H1 (cell line): ENCODE results near the gene SLC9A4. TPM values are rescaled to one million over a fixed set of nuclear protein-coding genes. Genes with fewer than 3 reads are reported as not detected.

Source experiments
- BRCA1 ChIP-seq: IDR thresholded peaks from 2 replicates; pipeline ENCODE4 v1.6.1; 2012; ENCODE audit warnings: low read depth, low read length, improper control_type of control experiment
- CHD2 ChIP-seq: IDR thresholded peaks from 2 replicates; pipeline ENCODE4 v1.6.1; 2012; ENCODE audit warnings: low read length, improper control_type of control experiment
- CHD7 ChIP-seq: fragments of 300-600 bp; sonication (generic); IDR thresholded peaks from 2 replicates; pipeline ENCODE4 v1.7.1; 2012; ENCODE audit warnings: low read length, moderate library complexity, mild to moderate bottlenecking, inconsistent platforms; ENCODE audit not compliant: insufficient replicate concordance
- MAX ChIP-seq: IDR thresholded peaks from 2 replicates; pipeline ENCODE4 v1.6.1; 2012; ENCODE audit warnings: inconsistent platforms
- POLR2A ChIP-seq, 2 experiments: IDR thresholded peaks; 1 replicate in 1 of 2; 2 replicates in 1 of 2; pipeline ENCODE4 v1.6.1; 2011; ENCODE audit warnings: low read depth in 2 of 2, low read length in 2 of 2, mild to moderate bottlenecking in 2 of 2; ENCODE audit errors: control extremely low read depth in 1 of 2
- polyA plus RNA-seq, 7 experiments: library from polyadenylated mRNA; depleted of rRNA in 3 of 7; stranded (reverse) in 5 of 7; unstranded in 2 of 7; fragments of >200 nt in 5 of 7; fragments of 200-250 nt in 2 of 7; gene quantifications; 1 replicate in 5 of 7; 2 replicates in 1 of 7; 4 replicates in 1 of 7; pipeline versions ENCODE4 v1.2.1 to v1.2.3, GENCODE V29; 2011 to 2013; ENCODE audit warnings: missing spikeins in 2 of 7, mixed read lengths in 2 of 7
- total RNA-seq: library from RNA; stranded (reverse); fragmentation: NEBNext Ultra II Directional; extraction: Animal tissue kit (Norgen Biotek cat#: 25700); gene quantifications from 2 replicates; pipeline ENCODE4 v1.2.1, GENCODE V29; 2021

The SLC9A4 gene
- total and polyA plus RNA-seq, 2 of the 8 experiments (the other 6 are each of a cell fraction or from before 2014, with no cell fraction given) = not detected

GRCh38 chr2:102502576-102502975, 29.6 kb downstream of the SLC9A4 start (continued):
- no peak for TF ChIP-seq CHD7
- no peak for TF ChIP-seq POLR2A (IDR thresholded peaks at IDR 0.05; ENCODE audit: control extremely low read depth in 1 of 2, low read depth in 2 of 2, low read length in 2 of 2)
- TF ChIP-seq BRCA1 = no peak
- no peak for TF ChIP-seq CHD2
- TF ChIP-seq MAX = no peak
